ENCODE measurements around the gene LMLN. TPM values are rescaled to one million over a fixed set of nuclear protein-coding genes. Genes with fewer than 3 reads are reported as not detected.
"Not testable (repeated sequence)": the region's sequence is repeated elsewhere in the genome, so short reads cannot be mapped to it uniquely, and the experiment has no call there.

Gene LMLN
- total RNA-seq: 1 to 10 TPM; 2.8 to 7.5 (median 4.1) TPM

DNA sequence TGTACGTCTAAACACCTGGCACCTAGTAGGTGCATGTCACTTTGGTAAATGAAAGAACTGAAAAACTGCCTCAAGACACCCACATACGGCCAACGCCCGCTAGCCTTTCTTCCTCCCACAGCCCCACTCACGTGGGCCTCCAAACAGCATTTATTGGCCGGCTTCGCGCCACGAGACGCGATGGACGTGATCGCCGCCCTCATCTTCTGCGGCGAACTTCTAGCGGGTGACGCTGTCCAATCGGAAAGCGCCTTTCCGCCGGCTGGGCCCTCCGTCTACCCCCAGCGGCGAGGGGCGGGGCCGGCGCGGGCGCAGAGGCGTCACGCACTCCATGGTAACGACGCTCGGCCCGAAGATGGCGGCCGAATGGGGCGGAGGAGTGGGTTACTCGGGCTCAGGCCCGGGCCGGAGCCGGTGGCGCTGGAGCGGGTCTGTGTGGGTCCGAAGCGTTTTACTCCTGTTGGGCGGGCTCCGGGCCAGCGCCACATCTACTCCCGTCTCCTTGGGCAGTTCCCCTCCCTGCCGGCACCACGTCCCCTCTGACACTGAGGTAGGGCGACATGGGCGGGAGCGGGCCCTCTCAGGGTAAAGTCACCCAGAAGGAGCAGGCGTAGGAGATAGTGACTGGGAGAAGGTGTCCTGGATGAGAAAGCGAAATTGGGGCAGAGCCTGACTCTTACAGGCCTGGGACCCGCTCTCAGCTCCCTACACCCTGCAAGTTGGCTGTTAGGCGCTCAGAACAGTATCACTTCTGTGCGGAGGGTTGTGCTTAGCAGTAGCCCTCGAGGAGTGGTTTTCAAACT lies at the start of gene LMLN:
LMLN (plus strand) TSS at position 327 of the 803 bp plus-strand sequence; CDS start at position 356, 29 bp downstream.
- TF ChIP-seq, protein P1, sequence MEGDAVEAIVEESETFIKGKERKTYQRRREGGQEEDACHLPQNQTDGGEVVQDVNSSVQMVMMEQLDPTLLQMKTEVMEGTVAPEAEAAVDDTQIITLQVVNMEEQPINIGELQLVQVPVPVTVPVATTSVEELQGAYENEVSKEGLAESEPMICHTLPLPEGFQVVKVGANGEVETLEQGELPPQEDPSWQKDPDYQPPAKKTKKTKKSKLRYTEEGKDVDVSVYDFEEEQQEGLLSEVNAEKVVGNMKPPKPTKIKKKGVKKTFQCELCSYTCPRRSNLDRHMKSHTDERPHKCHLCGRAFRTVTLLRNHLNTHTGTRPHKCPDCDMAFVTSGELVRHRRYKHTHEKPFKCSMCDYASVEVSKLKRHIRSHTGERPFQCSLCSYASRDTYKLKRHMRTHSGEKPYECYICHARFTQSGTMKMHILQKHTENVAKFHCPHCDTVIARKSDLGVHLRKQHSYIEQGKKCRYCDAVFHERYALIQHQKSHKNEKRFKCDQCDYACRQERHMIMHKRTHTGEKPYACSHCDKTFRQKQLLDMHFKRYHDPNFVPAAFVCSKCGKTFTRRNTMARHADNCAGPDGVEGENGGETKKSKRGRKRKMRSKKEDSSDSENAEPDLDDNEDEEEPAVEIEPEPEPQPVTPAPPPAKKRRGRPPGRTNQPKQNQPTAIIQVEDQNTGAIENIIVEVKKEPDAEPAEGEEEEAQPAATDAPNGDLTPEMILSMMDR (IDR thresholded peaks at IDR 0.05): no peak
- TF ChIP-seq POLR2AphosphoS5 (IDR thresholded peaks at IDR 0.05): peak; percentile 76
- TF ChIP-seq EP300 (IDR thresholded peaks at IDR 0.05): no peak
- TF ChIP-seq POLR2A (IDR thresholded peaks at IDR 0.05): peak; percentile 64 to 74
- Histone ChIP-seq H3K9me3 (no peaks in the 10 kb centered on the region), H3K36me3 (peaks cover 0 to 20% of the 10 kb centered on the region in 2 donors), H3K4me3 (peak within 1 kb of the TSS; percentile 62 to 88), H3K4me1 (peaks cover 0 to 41% (median 5%) of the 10 kb centered on the region in 3 donors), H3K27me3 (no peaks in the 10 kb centered on the region), H3K27ac (peak within 1 kb of the TSS; percentile 70 to 84 (median 77))
- peak; percentile 99 for ATAC-seq
- WGBS, 2 donors (ENCODE audit: low coverage in 1 of 2): 0% methylated on average over 4 to 5 of the region's 62 CpGs

DNA sequence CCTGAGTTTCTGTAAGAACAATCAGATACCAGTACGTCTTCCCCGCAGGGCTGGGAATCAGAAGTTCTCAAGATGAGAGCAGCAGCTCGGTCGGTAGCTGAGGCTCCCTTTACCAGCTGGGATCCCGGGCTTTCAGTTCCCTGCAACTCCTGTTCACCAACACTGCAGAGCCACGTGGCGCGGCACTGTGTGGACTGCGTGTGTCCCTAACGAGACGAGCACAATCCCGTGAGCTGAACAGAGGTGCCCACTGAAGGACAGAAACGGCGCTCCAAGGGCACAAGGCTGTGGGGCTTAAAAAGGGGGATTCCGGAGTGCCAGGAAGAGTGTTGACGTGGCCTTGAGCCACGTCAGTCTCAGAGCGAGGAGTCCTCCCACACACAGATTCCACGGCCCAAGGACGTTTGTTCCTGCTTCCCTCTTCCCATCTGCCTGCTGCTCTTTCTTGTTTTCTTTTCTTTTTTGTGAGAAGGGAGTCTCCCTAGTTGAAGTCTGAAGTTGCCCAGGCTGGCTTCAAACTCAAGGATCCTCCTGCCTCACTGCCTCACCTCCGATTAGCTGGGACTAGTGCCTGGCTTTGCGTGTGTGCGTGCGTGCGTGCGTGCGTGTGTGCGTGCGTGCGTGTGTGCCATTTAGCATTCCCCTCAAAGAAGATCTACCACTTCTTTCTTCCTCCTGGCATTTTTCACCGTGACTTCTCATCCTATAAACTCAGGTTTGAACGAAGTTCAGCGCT lies 47.1 kb upstream of the LMLN start:
- TF ChIP-seq EP300 (IDR thresholded peaks at IDR 0.05): no peak
- TF ChIP-seq POLR2A (IDR thresholded peaks at IDR 0.05): no peak
- TF ChIP-seq POLR2AphosphoS5 (IDR thresholded peaks at IDR 0.05): no peak
- H3K27me3 ChIP-seq: no peaks in the 10 kb centered on the region
- H3K9me3 ChIP-seq: no peaks in the 10 kb centered on the region
- no peak overlapping the region for H3K4me3 ChIP-seq
- 76% methylated on average over 9 to 10 of the region's 33 CpGs for WGBS, 2 donors (ENCODE audit: low coverage in 1 of 2)
- peaks cover 0 to 19% of the 10 kb centered on the region in 2 donors for H3K36me3 ChIP-seq
- H3K27ac ChIP-seq: no peak overlapping the region
- H3K4me1 ChIP-seq: no peaks in the 10 kb centered on the region
- ATAC-seq: no peak

DNA sequence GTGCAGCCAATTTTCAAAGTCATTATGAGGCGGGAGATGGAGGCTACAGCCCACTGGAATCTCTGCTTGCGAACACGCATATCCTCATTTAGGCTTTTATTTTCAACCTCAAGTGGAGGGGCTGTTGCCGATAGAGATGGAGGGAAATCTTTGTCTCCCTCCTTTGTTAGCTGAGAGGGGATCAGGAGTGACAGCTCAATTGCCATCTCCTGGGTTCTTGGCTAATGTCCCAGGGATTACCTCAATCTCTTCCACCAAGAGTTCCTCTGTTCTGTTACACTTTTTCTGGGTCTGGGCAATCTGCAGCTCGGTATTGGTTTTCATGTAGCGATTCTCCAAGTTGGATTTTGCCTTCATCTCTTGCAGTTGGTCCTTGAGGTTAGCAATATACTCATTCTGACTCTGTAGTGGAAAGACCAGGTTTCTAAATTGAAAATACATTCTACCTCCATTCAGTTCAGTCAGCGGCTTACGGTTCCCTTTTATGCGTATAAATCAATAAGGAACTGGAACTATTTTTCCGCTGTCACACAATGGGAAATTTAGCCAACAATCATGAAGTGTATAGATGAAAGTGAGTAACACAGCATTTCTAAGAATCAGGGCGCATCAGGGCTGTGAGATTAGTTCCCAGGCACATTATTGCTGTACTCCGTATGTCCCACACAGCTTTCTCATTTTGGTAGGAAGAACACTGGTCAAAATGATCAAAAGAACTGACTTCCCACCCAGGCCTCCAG lies 46.2 kb upstream of the LMLN start:
- Histone ChIP-seq H3K27ac (no peak overlapping the region), H3K27me3 (no peaks in the 10 kb centered on the region), H3K4me1 (no peaks in the 10 kb centered on the region), H3K4me3 (no peak overlapping the region), H3K36me3 (peaks cover 0 to 21% of the 10 kb centered on the region in 2 donors), H3K9me3 (no peaks in the 10 kb centered on the region)
- no peak for ATAC-seq
- no peak for TF ChIP-seq EP300 (IDR thresholded peaks at IDR 0.05)
- TF ChIP-seq POLR2AphosphoS5 (IDR thresholded peaks at IDR 0.05): no peak
- no peak for TF ChIP-seq POLR2A (IDR thresholded peaks at IDR 0.05)
- TF ChIP-seq, protein P1 (IDR thresholded peaks at IDR 0.05): no peak
- 93 to 97% methylated on average over 6 to 12 of the region's 12 CpGs for WGBS, 2 donors (ENCODE audit: low coverage in 1 of 2)

- peaks cover 0 to 44% of the 10 kb centered on the region in 2 donors for H3K36me3 ChIP-seq
- 59 to 76% methylated on average over 5 to 16 of the region's 24 CpGs for WGBS, 2 donors (ENCODE audit: low coverage in 1 of 2)
- not testable (repeated sequence) for H3K9me3 ChIP-seq, H3K27me3 ChIP-seq, H3K27ac ChIP-seq, ATAC-seq, H3K4me1 ChIP-seq, H3K4me3 ChIP-seq
Observed at GRCh38 chr3:197921429-197922275, 38.4 kb upstream of the LMLN start.

DNA sequence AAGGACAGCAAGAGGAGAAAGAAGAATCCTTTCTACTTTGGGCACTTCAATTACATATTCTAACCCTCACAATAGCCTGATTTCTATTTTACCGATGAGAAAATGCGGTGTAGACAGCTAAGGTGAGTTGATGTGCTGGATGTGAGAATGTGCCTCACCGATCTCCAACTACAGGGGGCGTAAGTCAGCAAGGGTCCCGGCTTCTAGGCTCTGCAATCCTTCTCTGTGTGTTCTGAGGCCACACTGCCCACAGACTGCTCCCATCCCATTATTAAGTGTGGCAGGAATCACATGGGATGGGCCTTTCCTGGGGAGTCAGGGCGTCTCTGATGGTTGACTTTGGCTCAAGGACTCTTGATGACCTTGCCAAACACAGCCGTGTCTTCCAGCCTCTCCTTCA lies 33.6 kb upstream of the LMLN start:
- no peak overlapping the region for H3K4me3 ChIP-seq
- TF ChIP-seq, protein P1 (IDR thresholded peaks at IDR 0.05): no peak
- TF ChIP-seq EP300 (IDR thresholded peaks at IDR 0.05) (no peak), POLR2AphosphoS5 (IDR thresholded peaks at IDR 0.05) (no peak), POLR2A (IDR thresholded peaks at IDR 0.05) (no peak)
- H3K4me1 ChIP-seq: no peaks in the 10 kb centered on the region
- peaks cover 0 to 70% of the 10 kb centered on the region in 2 donors for H3K36me3 ChIP-seq
- no peak for ATAC-seq
- 51 to 65% methylated on average over 5 to 7 of the region's 7 CpGs for WGBS, 2 donors (ENCODE audit: low coverage in 1 of 2)
- H3K9me3 ChIP-seq: no peaks in the 10 kb centered on the region
- H3K27ac ChIP-seq: no peak overlapping the region
- no peaks in the 10 kb centered on the region for H3K27me3 ChIP-seq

- 95 to 100% methylated on average over 1 to 3 of the region's 3 CpGs for WGBS, 2 donors (ENCODE audit: low coverage in 1 of 2)
- not testable (repeated sequence) for ATAC-seq, H3K27me3 ChIP-seq, H3K9me3 ChIP-seq, H3K27ac ChIP-seq, H3K4me3 ChIP-seq, H3K4me1 ChIP-seq
- H3K36me3 ChIP-seq: peaks cover 0 to 66% of the 10 kb centered on the region in 2 donors
Observed at GRCh38 chr3:197927578-197927977, 32.4 kb upstream of the LMLN start.

Measured in gastroesophageal sphincter (tissue), 4 donors.